Body of pancreas (tissue), 4 donors: ENCODE data around the gene ACOX1. TPM values are rescaled to one million over a fixed set of nuclear protein-coding genes. Genes with fewer than 3 reads are reported as not detected.
A peak's percentile ranks its signal among the peaks of the same experiment; 100 is the strongest.

ENCODE experiments used
- ATAC-seq: fragments of 150-250 bp; one replicate; pipeline ENCODE4 v1.9.1; 2016
- DNase-seq, 4 donors: peaks; one replicate each; pipeline ENCODE4 v3.0.0-alpha.2; 2019
- H3K27ac ChIP-seq, 4 donors: fragments of 200-600 bp; sonication (generic); 1 replicate in 3 of 4; 2 replicates in 1 of 4; pipeline versions ENCODE4 v1.5.1 to v1.6.1; 2016 to 2019; ENCODE audit warnings: mild to moderate bottlenecking in 1 of 4, mixed read lengths in 1 of 4, moderate library complexity in 1 of 4
- H3K27me3 ChIP-seq, 2 donors: fragments of 200-600 bp; sonication (generic); one replicate each; pipeline ENCODE4 v1.6.0; 2016; ENCODE audit warnings: mild to moderate bottlenecking in 1 of 2
- H3K36me3 ChIP-seq, 2 donors: fragments of 200-600 bp; sonication (generic); replicated peaks in 1 of 2; 2 replicates each; pipeline ENCODE4 v1.5.1; 2016; ENCODE audit warnings: low read depth in 2 of 2; ENCODE audit not compliant: insufficient read depth in 1 of 2
- H3K4me1 ChIP-seq: fragments of 200-600 bp; sonication (generic); one replicate; pipeline ENCODE4 v1.6.0; 2016
- H3K4me3 ChIP-seq, 2 donors: fragments of 200-600 bp; sonication (generic); 1 replicate in 1 of 2; 2 replicates in 1 of 2; pipeline ENCODE4 v1.5.1; 2016 to 2019
- H3K9me3 ChIP-seq, 3 donors: fragments of 200-600 bp; sonication (generic); 1 replicate in 2 of 3; 2 replicates in 1 of 3; pipeline ENCODE4 v1.5.1; 2016
- CTCF ChIP-seq, 7 experiments: fragments of 450-650 bp in 4 of 7; fragments of 200-600 bp in 3 of 7; sonication (generic) in 3 of 7; IDR thresholded peaks; one replicate each; pipeline ENCODE4 v1.5.1; 2016 to 2019; ENCODE audit warnings: antibody characterized with exemption in 7 of 7
- POLR2A ChIP-seq, 3 donors: fragments of 450-650 bp; IDR thresholded peaks; one replicate each; pipeline ENCODE4 v1.6.1; 2016; ENCODE audit warnings: antibody characterized with exemption in 3 of 3, mild to moderate bottlenecking in 2 of 3
- WGBS, 2 donors: methylation state at CpG; one replicate each; pipeline ENCODE4 v1.1.5; 2017; 5-methylcytosine and 5-hydroxymethylcytosine counted together
- intact Hi-C: fragments of 100-400 bp; cut with DNase I; formaldehyde crosslinking; loops from one replicate; pipeline ENCODE4 v1.15.1; 2023
- total RNA-seq, 2 donors: library from RNA; depleted of rRNA; stranded (reverse); fragments of >200 nt; gene quantifications; one replicate each; pipeline ENCODE4 v1.1.0, GENCODE V29; 2016

The ACOX1 gene
- total RNA-seq, 2 donors from 2014 or later = 69.0 to 77.1 TPM

- H3K4me1 ChIP-seq = peaks cover 32% of the 10 kb centered on the region
- ATAC-seq = no peak
- H3K4me3 ChIP-seq = no peak overlapping the region
- intact Hi-C loops = no loop called here
- H3K27me3 ChIP-seq = no peaks in the 10 kb centered on the region
- no peak overlapping the region for H3K27ac ChIP-seq
- no peak for TF ChIP-seq CTCF (IDR thresholded peaks at IDR 0.05)
- TF ChIP-seq POLR2A (IDR thresholded peaks at IDR 0.05) = no peak
- H3K36me3 ChIP-seq = no peaks in the 10 kb centered on the region
- H3K9me3 ChIP-seq = no peaks in the 10 kb centered on the region
- WGBS, 2 donors = 93 to 94% methylated on average over 9 of the region's 9 CpGs
- no peak for DNase-seq
Observed at GRCh38 chr17:75998327-75998795, 19.4 kb upstream of the ACOX1 start.

GRCh38 chr17:75996665-75997590, 18.0 kb upstream of the ACOX1 start:
- intact Hi-C loops = no loop called here
- H3K4me1 ChIP-seq = peaks cover 22% of the 10 kb centered on the region
- peak in 1 of 4 donors; percentile 55 for DNase-seq

GRCh38 chr17:75995385-75995925, 16.5 kb upstream of the ACOX1 start:
- Histone ChIP-seq H3K27me3 (no peaks in the 10 kb centered on the region), H3K27ac (no peak overlapping the region), H3K36me3 (peaks cover 0 to 7% of the 10 kb centered on the region in 2 donors), H3K4me3 (no peak overlapping the region), H3K9me3 (no peaks in the 10 kb centered on the region), H3K4me1 (peaks cover 9% of the 10 kb centered on the region)
- intact Hi-C loops = no loop called here
- no peak for TF ChIP-seq POLR2A (IDR thresholded peaks at IDR 0.05)
- no peak for TF ChIP-seq CTCF (IDR thresholded peaks at IDR 0.05)
- 95% methylated on average over 5 to 7 of the region's 7 CpGs for WGBS, 2 donors
- DNase-seq (no peak), ATAC-seq (no peak)

More at GRCh38 chr17:75996665-75997590, 18.0 kb upstream of the ACOX1 start:
- no peak for ATAC-seq
- Histone ChIP-seq H3K4me3 (no peak overlapping the region), H3K27me3 (no peaks in the 10 kb centered on the region), H3K27ac (no peak overlapping the region), H3K36me3 (no peaks in the 10 kb centered on the region), H3K9me3 (no peaks in the 10 kb centered on the region)
- TF ChIP-seq CTCF (IDR thresholded peaks at IDR 0.05) (no peak), POLR2A (IDR thresholded peaks at IDR 0.05) (no peak)
- 54 to 78% methylated on average over 18 of the region's 18 CpGs for WGBS, 2 donors

- H3K4me1 ChIP-seq = peaks cover 3% of the 10 kb centered on the region
- no peak for TF ChIP-seq CTCF (IDR thresholded peaks at IDR 0.05)
- no peak for TF ChIP-seq POLR2A (IDR thresholded peaks at IDR 0.05)
- no peaks in the 10 kb centered on the region for H3K27me3 ChIP-seq
- peaks cover 0 to 7% of the 10 kb centered on the region in 2 donors for H3K36me3 ChIP-seq
- H3K9me3 ChIP-seq = no peaks in the 10 kb centered on the region
- no peak for ATAC-seq
- 69 to 81% methylated on average over 3 to 5 of the region's 5 CpGs for WGBS, 2 donors
- H3K27ac ChIP-seq = no peak overlapping the region
- H3K4me3 ChIP-seq = no peak overlapping the region
- intact Hi-C loops = no loop called here
- no peak for DNase-seq
Observed at GRCh38 chr17:75994802-75995370, 15.9 kb upstream of the ACOX1 start.
